Activated naive CD4-positive, alpha-beta T cell (primary cell): ENCODE results near the gene NAA11.
"Not testable (repeated sequence)": the region's sequence is repeated elsewhere in the genome, so short reads cannot be mapped to it uniquely, and the experiment has no call there.

Source experiments
- DNase-seq, 4 experiments: peaks; one replicate each; lab custom pipeline; 2025; lab: John Stamatoyannopoulos, UW

Gene NAA11

DNA sequence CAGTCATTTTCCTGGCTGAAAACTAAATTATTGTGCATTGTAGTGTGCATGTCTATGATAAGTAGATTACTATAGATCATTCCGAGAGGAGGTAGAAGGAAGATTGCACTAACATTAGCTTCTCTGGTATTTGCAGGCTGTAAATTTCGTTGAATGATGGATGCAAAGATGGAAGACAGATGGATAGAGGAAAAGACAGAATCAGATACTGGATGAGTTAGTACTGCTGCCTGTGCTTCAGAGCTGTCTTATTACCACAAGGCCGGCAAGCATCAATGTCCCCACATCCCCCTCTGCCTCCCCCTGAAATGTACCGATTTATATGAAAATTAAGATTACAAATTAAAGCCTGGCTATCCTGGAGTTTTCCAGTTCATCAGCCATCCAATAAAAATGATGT is 17.7 kb downstream of the NAA11 start:
- DNase-seq, result no peak

- no peak for DNase-seq
These were observed 19.1 kb downstream of the NAA11 start for GRCh38 chr4:79306795-79307194.

DNA sequence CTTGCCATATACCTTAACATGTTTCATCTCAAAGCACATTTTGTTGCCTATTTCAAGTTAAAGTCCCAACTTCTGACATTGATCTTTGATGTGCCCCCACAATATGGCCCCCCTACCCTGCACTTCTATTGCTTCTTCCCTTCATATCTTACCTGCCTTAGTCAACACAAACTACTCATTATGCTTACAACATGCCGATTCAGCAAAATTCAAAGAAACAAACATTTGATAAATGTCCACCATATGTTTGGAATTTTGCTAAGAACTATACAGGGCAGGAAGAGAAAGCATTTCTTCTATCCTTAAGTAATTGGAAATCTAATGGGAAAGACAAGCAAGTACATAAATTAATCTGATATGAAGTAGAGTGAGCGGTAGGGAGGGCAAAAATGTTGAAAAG is 25.6 kb downstream of the NAA11 start:
- DNase-seq, result no peak

DNA sequence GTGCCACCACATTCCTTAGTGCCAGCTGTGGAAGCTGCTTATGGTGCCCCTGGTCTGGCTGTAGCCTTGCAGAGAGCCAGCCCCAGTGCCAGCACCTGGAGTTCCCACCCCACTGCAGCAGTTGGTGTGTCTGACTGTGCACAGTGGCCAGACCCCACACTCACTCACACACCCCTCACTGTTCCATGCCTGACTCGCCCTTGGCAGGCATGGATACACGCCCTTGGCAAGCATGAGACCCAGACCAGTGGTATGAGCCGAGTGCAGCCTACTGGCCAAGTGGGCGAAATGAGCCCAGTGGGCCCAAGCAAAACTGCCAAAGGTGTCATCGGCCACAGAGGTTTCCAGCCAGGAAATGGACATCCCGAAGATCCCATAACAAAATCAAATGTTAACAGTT is 27.4 kb downstream of the NAA11 start:
- no peak for DNase-seq

- DNase-seq, result no peak
These were observed 27.8 kb downstream of the NAA11 start for GRCh38 chr4:79298027-79298426.

- DNase-seq, result no peak
These were observed 28.4 kb downstream of the NAA11 start for GRCh38 chr4:79297479-79297878.

DNA sequence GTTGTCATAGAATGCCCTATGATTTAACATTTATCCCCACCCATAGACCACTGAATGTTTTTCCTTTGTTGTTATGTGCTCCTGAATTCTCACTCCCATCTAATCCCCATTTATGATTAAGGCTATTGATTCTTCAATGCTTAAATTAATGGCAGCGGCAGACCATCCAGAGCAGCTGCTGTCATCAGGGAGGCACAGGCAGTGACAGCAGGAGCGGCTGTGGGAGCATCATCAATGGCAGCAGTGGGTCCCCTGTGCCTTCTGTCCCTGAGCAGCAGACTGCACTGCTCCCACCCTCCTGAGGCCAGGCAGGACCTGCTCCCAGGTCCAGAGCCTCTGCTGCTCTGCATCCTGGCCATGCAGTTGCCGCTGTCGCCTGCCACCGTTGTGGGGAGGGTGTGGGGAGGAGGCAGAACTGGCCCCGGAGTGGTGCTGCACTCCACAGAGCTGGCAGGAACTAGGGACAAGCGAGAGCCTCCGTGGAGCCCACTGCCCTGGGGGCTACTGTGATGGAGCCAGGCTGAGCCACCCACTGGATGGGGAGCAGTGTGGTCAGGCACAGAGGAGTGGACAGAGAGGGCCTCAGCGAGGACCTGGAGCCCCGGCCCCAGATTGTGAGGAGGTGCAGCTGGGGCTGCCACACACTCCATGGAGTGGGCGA is 29.0 kb downstream of the NAA11 start:
- no peak for DNase-seq

DNA sequence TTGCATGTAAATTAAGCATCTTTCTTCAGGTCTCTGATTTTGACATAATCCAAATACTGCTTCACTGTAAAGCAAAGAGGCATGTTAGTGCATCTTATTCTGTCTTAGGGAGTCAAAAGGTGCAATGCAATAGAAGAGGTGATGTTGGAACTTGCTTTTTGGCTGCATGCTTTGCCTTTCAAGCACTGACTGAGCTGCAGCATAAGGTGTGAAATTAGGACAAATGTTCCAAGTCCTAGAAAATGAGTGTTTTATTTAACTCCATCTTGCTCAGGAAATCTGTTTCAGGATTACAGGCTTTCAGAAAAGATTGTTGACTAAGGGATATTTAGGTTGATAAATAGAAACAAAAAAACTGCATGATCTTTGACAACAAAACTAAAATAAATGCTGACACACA is 30.8 kb downstream of the NAA11 start:
- DNase-seq, result no peak

GRCh38 chr4:79294064-79294463 is 31.8 kb downstream of the NAA11 start:
- DNase-seq, result no peak

DNA sequence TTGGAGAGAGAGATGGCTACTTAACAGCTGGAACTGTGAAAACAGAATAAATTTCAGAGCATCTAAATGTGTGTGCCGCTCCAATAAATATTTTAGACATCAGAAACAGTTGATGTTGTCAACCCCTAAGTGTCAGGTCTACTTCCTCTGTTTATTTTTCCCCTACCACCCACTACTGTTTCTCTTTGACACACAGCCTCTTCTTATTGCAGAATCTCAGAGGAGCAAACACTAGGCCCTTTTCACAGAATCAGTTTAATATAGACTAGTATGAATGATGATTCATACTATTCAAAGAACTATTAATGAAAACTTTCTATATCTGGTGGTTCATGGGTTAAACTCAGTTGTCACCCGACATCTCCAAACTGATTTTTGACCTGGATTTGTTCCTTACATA is 33.9 kb downstream of the NAA11 start:
- no peak for DNase-seq

DNA sequence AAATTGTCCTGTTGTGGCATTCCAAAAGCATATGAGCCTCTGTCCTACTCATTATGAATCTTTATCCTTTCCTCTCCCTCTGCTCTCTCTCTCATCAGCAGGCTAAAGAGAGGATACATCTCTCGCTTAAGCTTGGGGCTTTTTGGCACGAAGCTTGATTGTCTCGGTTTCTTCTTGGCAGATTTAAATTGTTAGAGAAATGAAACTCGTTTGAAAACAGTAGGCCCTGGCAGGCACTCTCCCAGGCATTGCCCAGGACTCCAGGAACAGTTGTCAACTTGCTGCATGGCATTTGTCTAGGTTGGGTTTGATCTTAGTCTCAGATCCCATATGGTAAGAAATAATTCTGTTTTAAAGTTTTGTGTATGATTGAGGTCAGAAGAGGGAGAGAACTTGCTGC is 35.5 kb downstream of the NAA11 start:
- DNase-seq, result no peak

GRCh38 chr4:79288185-79288584 is 37.7 kb downstream of the NAA11 start:
- DNase-seq, result no peak

- DNase-seq, result no peak
These were observed 38.1 kb downstream of the NAA11 start for GRCh38 chr4:79287718-79288117.

GRCh38 chr4:79287076-79287475 is 38.8 kb downstream of the NAA11 start:
- DNase-seq, result no peak

DNA sequence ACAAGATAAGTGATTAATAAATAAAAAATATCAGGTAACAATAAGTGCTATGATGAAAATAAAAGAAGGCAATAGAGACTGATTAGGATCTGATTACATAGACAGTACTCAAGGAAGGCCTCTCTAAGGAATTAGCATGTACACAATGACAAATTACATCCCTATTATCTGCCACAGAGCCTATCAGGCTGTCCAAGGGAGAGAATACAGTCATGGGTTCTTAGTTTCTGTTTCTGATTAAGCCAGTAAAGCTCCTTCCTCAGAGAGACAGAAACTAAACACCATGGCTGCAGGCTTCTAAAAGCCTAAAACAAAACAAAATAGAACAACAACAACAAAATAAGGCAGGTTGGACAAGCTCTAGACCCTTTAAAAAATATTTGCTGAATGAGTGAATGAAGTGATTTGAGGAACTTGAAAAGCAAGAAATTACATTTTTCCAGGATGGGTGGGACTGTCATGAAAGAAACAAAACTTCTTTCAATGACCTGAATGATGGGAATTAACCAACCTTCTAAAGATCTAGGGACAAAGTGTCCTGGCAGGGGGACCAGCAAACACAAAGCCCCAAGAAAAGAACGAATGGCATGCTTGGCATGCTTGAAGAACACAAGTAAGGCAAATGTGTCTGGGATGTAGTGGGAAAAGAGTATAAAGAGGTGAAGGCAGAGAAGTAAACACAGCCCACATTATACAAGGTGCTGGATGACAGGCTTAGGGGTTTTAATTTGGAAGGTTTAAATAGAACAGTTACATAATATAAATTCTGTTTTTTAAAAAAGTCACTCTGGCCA is 44.1 kb downstream of the NAA11 start:
- no peak for DNase-seq

DNA sequence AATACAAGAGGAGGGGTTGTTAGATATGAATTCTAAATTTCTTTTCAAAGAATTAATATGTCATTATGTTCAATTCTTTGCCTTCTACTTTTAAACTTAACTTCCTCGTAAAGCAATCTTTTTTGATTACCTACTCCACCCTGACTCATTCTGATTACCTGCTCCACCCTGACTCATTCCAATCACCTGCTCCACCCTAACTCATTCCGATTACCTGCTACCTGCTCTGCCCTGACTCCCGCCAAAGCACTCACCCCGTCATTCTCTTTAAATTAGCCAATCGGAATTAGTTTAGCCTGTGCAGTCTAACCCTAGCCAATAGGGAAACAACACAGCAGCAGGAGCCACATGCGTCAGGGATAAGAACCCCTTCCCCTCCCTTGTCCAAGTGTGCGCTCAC is 48.4 kb downstream of the NAA11 start:
- DNase-seq, result not testable (repeated sequence)

DNA sequence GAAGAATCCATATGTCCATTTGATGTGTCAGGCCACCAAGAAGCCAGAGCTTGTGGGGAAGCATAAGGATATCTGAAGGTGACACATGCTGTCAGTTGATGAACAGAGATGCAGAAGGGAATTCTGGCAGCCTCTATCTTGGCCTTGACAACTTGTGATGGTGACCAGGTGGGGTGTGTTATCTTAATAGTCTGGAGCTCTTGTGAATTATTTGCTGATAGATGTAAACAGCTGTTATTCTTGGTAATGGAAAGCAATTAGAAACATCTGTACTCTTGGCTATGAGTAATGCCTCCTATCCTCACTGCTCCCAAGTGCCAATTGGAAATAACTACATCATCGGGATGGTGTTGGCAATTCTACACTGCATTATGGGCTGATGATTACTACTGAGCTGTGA is 51.9 kb downstream of the NAA11 start:
- no peak for DNase-seq

- no peak for DNase-seq
These were observed 53.1 kb downstream of the NAA11 start for GRCh38 chr4:79272761-79273160.

- no peak for DNase-seq
These were observed 53.7 kb downstream of the NAA11 start for GRCh38 chr4:79272126-79272525.

DNA sequence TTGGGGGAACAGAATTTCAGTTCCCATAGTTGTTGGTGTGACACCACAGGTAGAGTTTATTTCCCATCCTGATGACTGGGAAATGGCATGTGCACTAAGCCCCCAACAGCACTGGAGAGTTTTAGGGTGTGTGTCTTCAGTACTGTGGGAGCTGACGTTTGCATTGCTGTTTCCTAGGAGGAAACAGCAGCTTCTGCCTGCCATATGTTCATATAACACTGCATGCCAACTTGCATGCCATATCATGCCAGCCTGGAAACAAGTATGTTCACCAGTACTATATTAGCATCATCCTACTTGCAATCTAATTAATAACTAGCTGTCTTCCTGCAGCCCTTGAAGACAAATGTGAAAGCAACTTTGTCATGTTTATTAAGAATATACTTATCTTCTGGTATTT is 58.2 kb downstream of the NAA11 start:
- DNase-seq, result no peak
